Sigmoid colon (tissue), 4 donors: ENCODE measurements around the gene SH3RF3.

Experiments used
- POLR2A ChIP-seq, 2 donors: fragments of 450-650 bp; IDR thresholded peaks; one replicate each; pipeline ENCODE4 v1.6.1; 2016; ENCODE audit warnings: antibody characterized with exemption in 2 of 2, mild to moderate bottlenecking in 2 of 2, moderate library complexity in 2 of 2
- POLR2AphosphoS5 ChIP-seq, 4 donors: sonication (generic); formaldehyde crosslinking; IDR thresholded peaks; one replicate each; pipeline ENCODE4 v1.6.1; 2017; ENCODE audit warnings: antibody characterized with exemption in 4 of 4

DNA sequence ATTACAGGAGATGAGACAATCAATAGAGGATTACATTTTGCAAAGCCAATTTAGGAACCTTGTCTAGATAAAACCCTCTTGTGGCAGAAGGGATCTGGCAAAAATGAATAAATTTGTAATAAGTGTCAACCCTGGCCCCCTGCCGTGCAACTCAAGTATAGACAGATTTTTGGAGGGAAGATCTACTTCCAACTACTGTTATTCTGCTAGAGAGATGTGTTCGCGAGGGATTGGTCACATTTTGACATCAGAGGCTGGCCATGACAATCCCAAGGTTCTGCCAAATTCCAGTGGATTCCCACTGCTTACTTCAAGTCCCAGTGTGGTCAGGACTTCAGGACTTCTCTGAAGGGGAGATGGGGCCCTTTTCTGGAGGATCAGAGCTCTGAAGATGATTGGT, 192.6 kb downstream of the SH3RF3 start:
- no peak for TF ChIP-seq POLR2A (IDR thresholded peaks at IDR 0.05)
- no peak for TF ChIP-seq POLR2AphosphoS5 (IDR thresholded peaks at IDR 0.05)
